ENCODE measurements around the gene NFIB. TPM values are rescaled to one million over a fixed set of nuclear protein-coding genes. Genes with fewer than 3 reads are reported as not detected.

The NFIB gene
- total RNA-seq, 1 experiment from 2014 or later = 12.5 TPM

GRCh38 chr9:14223081-14223480 lies 90.9 kb downstream of the NFIB start:
- no peak for DNase-seq (ENCODE audit: low spot score)
- no peaks in the 10 kb centered on the region for H3K9me3 Mint-ChIP-seq
- H3K4me3 Mint-ChIP-seq = no peak overlapping the region
- ATAC-seq = no peak
- peak overlapping the region; percentile 69; the same call in 1 of the 2 replicates for H3K27ac Mint-ChIP-seq
- TF ChIP-seq ZNF671 (CRISPR knock-in tag; IDR thresholded peaks at IDR 0.05) = no peak
- H3K4me1 Mint-ChIP-seq = peaks cover 36% of the 10 kb centered on the region
- no peaks in the 10 kb centered on the region for H3K36me3 Mint-ChIP-seq
- CTCF ChIA-PET = interaction anchor here (0.6 kb wide), 1 partner anchor 11 kb away, joined by 3 read pairs; no protein-coding TSS in a partner anchor
- no peaks in the 10 kb centered on the region for H3K27me3 Mint-ChIP-seq (ENCODE audit: low read depth)
- POLR2A ChIA-PET = no interaction called here

- Mint-ChIP-seq H3K4me3 (no peak overlapping the region), H3K27ac (peak overlapping the region; percentile 68)
- ATAC-seq = peak; percentile 81
Measured at GRCh38 chr9:14222149-14222835, 91.6 kb downstream of the NFIB start.

GRCh38 chr9:14221558-14221957 lies 92.4 kb downstream of the NFIB start:
- 0 out of 2 replicates have a peak overlapping the region, but pooled peaks have one; percentile 16 for H3K27ac Mint-ChIP-seq
- peaks cover 40% of the 10 kb centered on the region for H3K4me1 Mint-ChIP-seq
- H3K4me3 Mint-ChIP-seq = no peak overlapping the region
- ATAC-seq (no peak), DNase-seq (ENCODE audit: low spot score) (no peak)
- no peaks in the 10 kb centered on the region for H3K27me3 Mint-ChIP-seq (ENCODE audit: low read depth)
- ChIA-PET POLR2A (interaction anchor here (0.5 kb wide), 1 partner anchor 101 kb away, joined by 3 read pairs; no protein-coding TSS in a partner anchor), CTCF (interaction anchor here (0.6 kb wide), 1 partner anchor 94 kb away, joined by 3 read pairs; no protein-coding TSS in a partner anchor)
- H3K9me3 Mint-ChIP-seq = no peaks in the 10 kb centered on the region
- no peaks in the 10 kb centered on the region for H3K36me3 Mint-ChIP-seq
- TF ChIP-seq OVOL2 (CRISPR knock-in tag; IDR thresholded peaks at IDR 0.05; ENCODE audit: borderline replicate concordance) (no peak), HMGA2 (CRISPR knock-in tag; IDR thresholded peaks at IDR 0.05) (no peak), ATF2 (CRISPR knock-in tag; IDR thresholded peaks at IDR 0.05; ENCODE audit: borderline replicate concordance, low read depth) (no peak), ZBTB21 (CRISPR knock-in tag; IDR thresholded peaks at IDR 0.05; ENCODE audit: borderline replicate concordance) (no peak), ZNF232 (CRISPR knock-in tag; IDR thresholded peaks at IDR 0.05) (no peak), FOXJ3 (CRISPR knock-in tag; IDR thresholded peaks at IDR 0.05; ENCODE audit: borderline replicate concordance) (no peak), HMGXB4 (CRISPR knock-in tag; IDR thresholded peaks at IDR 0.05) (no peak), ATF1 (CRISPR knock-in tag; IDR thresholded peaks at IDR 0.05) (no peak), ZNF317 (CRISPR knock-in tag; IDR thresholded peaks at IDR 0.05; ENCODE audit: borderline replicate concordance, low read depth) (no peak), AR (CRISPR knock-in tag; IDR thresholded peaks at IDR 0.05) (no peak), NR3C1 (CRISPR knock-in tag; conservative IDR thresholded peaks at IDR 0.05; ENCODE audit: low read depth) (no peak), E2F1 (CRISPR knock-in tag; IDR thresholded peaks at IDR 0.05) (no peak), RELA (CRISPR knock-in tag; IDR thresholded peaks at IDR 0.05; ENCODE audit: borderline replicate concordance) (no peak)

More at GRCh38 chr9:14222149-14222835, 91.6 kb downstream of the NFIB start:
- POLR2A ChIA-PET = interaction anchor here (0.5 kb wide), 1 partner anchor 100 kb away, joined by 3 read pairs; no protein-coding TSS in a partner anchor
- H3K4me1 Mint-ChIP-seq = peaks cover 40% of the 10 kb centered on the region
- CTCF ChIA-PET = interaction anchor here (0.6 kb wide), 3 partner anchors 10 to 94 kb away, joined by 3 to 5 read pairs (median 3); no protein-coding TSS in a partner anchor
- no peak for DNase-seq (ENCODE audit: low spot score)
- TF ChIP-seq ZBTB43 (CRISPR knock-in tag; IDR thresholded peaks at IDR 0.05) (no peak), GABPB1 (CRISPR knock-in tag; IDR thresholded peaks at IDR 0.05) (no peak), ETV6 (CRISPR knock-in tag; IDR thresholded peaks at IDR 0.05) (no peak), HMGXB4 (CRISPR knock-in tag; IDR thresholded peaks at IDR 0.05) (no peak), ZNF121 (CRISPR knock-in tag; IDR thresholded peaks at IDR 0.05) (peak; percentile 99)
- no peaks in the 10 kb centered on the region for H3K36me3 Mint-ChIP-seq
- no peaks in the 10 kb centered on the region for H3K9me3 Mint-ChIP-seq
- no peaks in the 10 kb centered on the region for H3K27me3 Mint-ChIP-seq (ENCODE audit: low read depth)
